GM12878 (cell line): ENCODE results near the gene ATOSA. TPM values are rescaled to one million over a fixed set of nuclear protein-coding genes. Genes with fewer than 3 reads are reported as not detected.
A peak's percentile ranks its signal among the peaks of the same experiment; 100 is the strongest.

Source experiments
- ATAC-seq: fragments of 200-7000 bp; cut with Tn5 transposase; 3 replicates; pipeline ENCODE4 v1.9.1; 2020; ENCODE audit warnings: mild to moderate bottlenecking, moderate library complexity
- BruUV-seq: library from RNA; stranded (reverse); fragments of 400-500 nt; replicated peaks from 2 replicates; lab custom pipeline; 2021; lab: Mats Ljungman, UMichigan
- CTCF ChIA-PET: fragments of 300-600 bp; sonication (Branson Sonifier 250); formaldehyde crosslinking; extraction: SDS; loops from one replicate; lab custom pipeline; 2021; ENCODE audit warnings: inconsistent platforms; lab: Yijun Ruan, JAX
- POLR2A ChIA-PET: fragments of 350-600 bp; formaldehyde crosslinking; extraction: SDS; loops from one replicate; lab custom pipeline; 2021; ENCODE audit warnings: inconsistent platforms; lab: Charles Lee
- RAD21 ChIA-PET: fragments of 300-600 bp; sonication (Branson Sonifier 250); formaldehyde crosslinking; loops from one replicate; lab custom pipeline; 2023; ENCODE audit warnings: antibody characterized with exemption; ENCODE audit not compliant: unreplicated experiment; lab: Charles Lee
- SMC1A ChIA-PET: fragments of 300-600 bp; sonication (Branson Sonifier 250); formaldehyde crosslinking; loops from one replicate; lab custom pipeline; 2023; ENCODE audit not compliant: unreplicated experiment, uncharacterized antibody; lab: Charles Lee
- DNase-seq: peaks from one replicate; pipeline ENCODE4 v3.0.0-alpha.2; 2011; ENCODE audit warnings: low read depth, low spot score
- FAIRE-seq: peaks from 3 replicates; lab custom pipeline; 2011; peaks lifted over from hg19 to GRCh38; lab: Jason Lieb, UNC
- H2AFZ ChIP-seq: 2 replicates; pipeline ENCODE4 v1.6.0; 2011; ENCODE audit warnings: low read depth, low read length, control low read depth; ENCODE audit not compliant: control insufficient read depth
- H3K27ac ChIP-seq: 2 replicates; pipeline ENCODE4 v1.5.1; 2011; ENCODE audit warnings: control low read depth; ENCODE audit not compliant: control insufficient read depth, insufficient read depth
- H3K27me3 ChIP-seq, 2 experiments: replicated peaks in 1 of 2; 2 replicates each; pipeline versions ENCODE4 v1.6.0 to v1.6.1; 2011; ENCODE audit warnings: low read length in 1 of 2; ENCODE audit not compliant: control insufficient read depth in 2 of 2, insufficient read depth in 2 of 2
- H3K36me3 ChIP-seq, 2 experiments: 2 replicates each; pipeline ENCODE4 v1.5.1; 2011; ENCODE audit warnings: low read length in 1 of 2; ENCODE audit not compliant: control insufficient read depth in 2 of 2, insufficient read depth in 2 of 2
- H3K4me1 ChIP-seq: 2 replicates; pipeline ENCODE4 v1.6.1; 2011; ENCODE audit warnings: mild to moderate bottlenecking, low read length, moderate library complexity, mixed read lengths; ENCODE audit not compliant: control insufficient read depth, insufficient read depth
- H3K4me2 ChIP-seq: 2 replicates; pipeline ENCODE4 v1.6.0; 2011; ENCODE audit warnings: control low read depth; ENCODE audit not compliant: control insufficient read depth, insufficient read depth
- H3K4me3 ChIP-seq: fragments of 200-600 bp; sonication (generic); 2 replicates; pipeline ENCODE4 v1.5.1; 2016
- H3K79me2 ChIP-seq: 2 replicates; pipeline ENCODE4 v1.6.0; 2011; ENCODE audit warnings: low read length; ENCODE audit not compliant: control insufficient read depth, insufficient read depth
- H3K9ac ChIP-seq: 2 replicates; pipeline ENCODE4 v1.8.0; 2011; ENCODE audit warnings: low read length, control low read depth, mixed read lengths; ENCODE audit not compliant: control insufficient read depth, insufficient read depth
- H3K9me3 ChIP-seq: replicated peaks from 3 replicates; pipeline ENCODE4 v1.5.1; 2011; ENCODE audit warnings: mild to moderate bottlenecking, low read length; ENCODE audit not compliant: control insufficient read depth, insufficient read depth
- H4K20me1 ChIP-seq: 2 replicates; pipeline ENCODE4 v1.6.0; 2011; ENCODE audit not compliant: control insufficient read depth, insufficient read depth
- GABPA ChIP-seq: IDR thresholded peaks from 2 replicates; pipeline ENCODE4 v1.6.1; 2014; ENCODE audit warnings: antibody characterized with exemption, low read depth, mild to moderate bottlenecking, inconsistent platforms
- HDAC6 ChIP-seq: fragments of 200-600 bp; sonication (generic); IDR thresholded peaks from one replicate; pipeline ENCODE4 v1.8.0; 2017; ENCODE audit warnings: antibody characterized with exemption; ENCODE audit not compliant: unreplicated experiment
- HDGF ChIP-seq: fragments of 450-650 bp; IDR thresholded peaks from 2 replicates; pipeline ENCODE4 v1.6.1; 2016; ENCODE audit warnings: antibody characterized with exemption
- IKZF2 ChIP-seq, 2 experiments: fragments of 450-650 bp; IDR thresholded peaks; 2 replicates each; pipeline ENCODE4 v1.6.1; 2017; ENCODE audit warnings: mild to moderate bottlenecking in 2 of 2, moderate library complexity in 2 of 2
- KAT2A ChIP-seq: conservative IDR thresholded peaks from 2 replicates; pipeline ENCODE4 v1.6.1; 2011; ENCODE audit warnings: low read depth, low read length; ENCODE audit not compliant: control insufficient read depth
- POLR2A ChIP-seq: IDR thresholded peaks from 2 replicates; pipeline ENCODE4 v1.6.1; 2011; ENCODE audit warnings: low read depth, mild to moderate bottlenecking, low read length
- POLR2AphosphoS2 ChIP-seq: IDR thresholded peaks from 2 replicates; pipeline ENCODE4 v1.6.1; 2011; ENCODE audit warnings: low read depth, mild to moderate bottlenecking, low read length, improper control_type of control experiment, moderate library complexity
- POLR2AphosphoS5 ChIP-seq: IDR thresholded peaks from 2 replicates; pipeline ENCODE4 v1.6.1; 2011; ENCODE audit warnings: mild to moderate bottlenecking, low read length, inconsistent platforms
- RAD51 ChIP-seq: fragments of 450-650 bp; IDR thresholded peaks from 2 replicates; pipeline ENCODE4 v1.6.1; 2016; ENCODE audit warnings: moderate library complexity, mild to moderate bottlenecking, inconsistent platforms
- WGBS: methylation state at CpG from one replicate; pipeline ENCODE4 v1.1.6; 2016; ENCODE audit warnings: low lambda C conversion rate; ENCODE audit not compliant: insufficient replicate concordance, insufficient coverage; ENCODE audit errors: missing lambda C conversion rate; 5-methylcytosine and 5-hydroxymethylcytosine counted together
- in situ Hi-C: fragments of 300-500 bp; cut with MboI; formaldehyde crosslinking; loops from 9 replicates; pipeline ENCODE4 v1.14.3; 2018; ENCODE audit warnings: mixed read lengths
- intact Hi-C: fragments of 100-400 bp; cut with micrococcal nuclease; formaldehyde crosslinking; loops from one replicate; pipeline ENCODE4 v1.14.2; 2022; ENCODE audit not compliant: unreplicated experiment
- polyA plus RNA-seq, 11 experiments: library from polyadenylated mRNA; depleted of rRNA in 4 of 11; unstranded in 6 of 11; stranded (reverse) in 5 of 11; fragments of >200 nt; fragmentation: Nextera tagmentation in 4 of 11; fragmentation: Illumina TruSeq in 1 of 11; extraction: Ambion mirVana in 4 of 11; extraction: Trizol in 1 of 11; gene quantifications; 1 replicate in 1 of 11; 2 replicates in 10 of 11; pipeline versions ENCODE4 v1.2.1 to v1.2.3, GENCODE V29; 2011 to 2016; ENCODE audit warnings: inconsistent platforms in 2 of 11, missing spikeins in 2 of 11, low read depth in 1 of 11
- total RNA-seq, 4 experiments: library from RNA; depleted of rRNA in 3 of 4; stranded (reverse); fragments of >200 nt in 3 of 4; fragmentation: Illumina TruSeq in 1 of 4; extraction: Trizol in 1 of 4; gene quantifications; 2 replicates each; pipeline versions ENCODE4 v1.2.1 to v1.2.3, GENCODE V29; 2013 to 2021
- TF ChIP-seq, protein P1 (sequence below): IDR thresholded peaks from 2 replicates; pipeline ENCODE4 v1.6.1; 2011; ENCODE audit warnings: borderline replicate concordance, low read depth, mild to moderate bottlenecking, moderate library complexity, mixed read lengths, low read length; ENCODE audit not compliant: insufficient read depth; ENCODE audit errors: extremely low read length
- TF ChIP-seq, protein P2 (sequence below): fragments of 450-650 bp; IDR thresholded peaks from 2 replicates; pipeline ENCODE4 v1.6.1; 2017; ENCODE audit warnings: antibody characterized with exemption, mild to moderate bottlenecking, moderate library complexity
- TF ChIP-seq, protein P3 (sequence below): fragments of 450-650 bp; conservative IDR thresholded peaks from 2 replicates; pipeline ENCODE4 v1.6.1; 2017; ENCODE audit warnings: mild to moderate bottlenecking, moderate library complexity
- TF ChIP-seq, protein P4 (sequence below): IDR thresholded peaks from 2 replicates; pipeline ENCODE4 v1.6.1; 2011; ENCODE audit warnings: borderline replicate concordance, low read depth, mild to moderate bottlenecking, moderate library complexity, low read length; ENCODE audit not compliant: insufficient read depth, poor library complexity, severe bottlenecking

ATOSA gene
- total and polyA plus RNA-seq, 10 of the 15 experiments (the other 5 are each of a cell fraction or from before 2014, with no cell fraction given), result 6.8 to 24.3 (median 14.6) TPM

DNA sequence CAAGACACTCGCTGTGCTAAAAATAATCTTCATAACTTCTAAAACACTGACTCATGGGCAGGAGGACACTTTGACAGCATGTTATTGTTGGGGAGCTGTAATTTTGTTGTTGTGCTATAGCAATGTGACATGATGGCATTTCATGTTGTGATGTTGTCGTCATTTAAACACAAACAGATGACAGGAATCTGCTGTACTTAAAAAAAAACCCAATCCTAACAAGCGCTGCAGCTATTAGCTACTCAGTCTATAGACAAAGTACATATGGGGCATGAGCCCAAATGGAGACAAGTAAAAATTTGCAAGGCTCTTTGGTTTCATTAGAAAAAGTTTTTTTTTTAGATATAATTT, 828 bp upstream of the ATOSA start (continued):
- TF ChIP-seq, protein P1, sequence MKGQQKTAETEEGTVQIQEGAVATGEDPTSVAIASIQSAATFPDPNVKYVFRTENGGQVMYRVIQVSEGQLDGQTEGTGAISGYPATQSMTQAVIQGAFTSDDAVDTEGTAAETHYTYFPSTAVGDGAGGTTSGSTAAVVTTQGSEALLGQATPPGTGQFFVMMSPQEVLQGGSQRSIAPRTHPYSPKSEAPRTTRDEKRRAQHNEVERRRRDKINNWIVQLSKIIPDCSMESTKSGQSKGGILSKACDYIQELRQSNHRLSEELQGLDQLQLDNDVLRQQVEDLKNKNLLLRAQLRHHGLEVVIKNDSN, result no peak
- TF ChIP-seq HDAC6, result no peak

DNA sequence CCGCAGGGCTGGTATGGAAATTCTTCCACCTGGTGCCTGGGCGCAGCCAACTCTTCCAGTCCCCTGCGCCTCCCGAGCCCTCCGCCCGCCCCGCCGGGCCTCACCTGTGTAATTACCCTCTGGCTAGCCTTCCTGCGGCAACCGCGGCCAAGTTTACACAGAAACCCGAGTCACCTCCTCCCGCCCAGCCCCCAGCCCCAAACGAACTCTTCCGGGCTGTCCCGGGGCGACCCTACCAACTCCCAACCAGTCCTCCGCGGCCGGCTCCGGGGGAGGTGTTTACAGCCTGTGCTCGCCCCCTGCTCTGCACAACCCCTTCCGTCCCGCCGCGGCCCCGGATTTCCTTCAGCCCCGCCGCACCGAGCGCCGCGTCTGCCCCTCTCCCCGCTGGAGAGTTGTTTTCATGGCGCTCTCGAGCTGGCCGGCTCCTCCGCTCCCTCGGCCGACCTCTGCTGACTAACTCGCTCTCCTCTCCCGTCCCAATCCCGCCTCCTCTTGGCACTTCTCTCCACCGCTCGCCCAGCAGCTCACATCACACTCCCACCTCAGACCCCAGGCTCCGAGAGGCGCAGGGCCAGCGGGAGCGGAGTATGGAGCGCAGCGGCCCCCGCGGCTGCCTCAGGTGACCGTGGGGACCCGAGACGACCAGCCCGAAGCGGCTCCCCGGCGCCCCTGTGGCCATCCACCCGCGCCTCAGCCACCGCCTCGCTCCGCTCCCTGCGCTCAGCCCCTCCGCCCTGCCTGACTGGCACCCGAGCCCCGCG, 538 bp downstream of the ATOSA start:
- in situ Hi-C loops (no loop called here), intact Hi-C loops (loop anchor here (2.0 to 10.0 kb wide), 4 partner anchors 54 to 348 kb away; partner anchors contain the start of gene ARPP19)
- Histone ChIP-seq H3K9me3 (no peaks in the 10 kb centered on the region), H4K20me1 (no peaks in the 10 kb centered on the region), H3K36me3 (no peaks in the 10 kb centered on the region; a peak in 1 of 4 replicates), H3K4me1 (peaks cover 42% of the 10 kb centered on the region), H3K9ac (peak overlapping the region; percentile 85), H3K79me2 (peaks cover 25% of the 10 kb centered on the region), H3K27ac (peak overlapping the region; percentile 84), H3K27me3 (no peaks in the 10 kb centered on the region), H3K4me3 (peak overlapping the region; percentile 93), H2AFZ (peak overlapping the region; percentile 82), H3K4me2 (peak overlapping the region; percentile 94)
- POLR2A ChIA-PET, result interaction anchor here (1.5 kb wide), 1 partner anchor 212 kb away, joined by 4 read pairs; no protein-coding TSS in a partner anchor
- no peak for FAIRE-seq
- SMC1A ChIA-PET, result interaction anchor here (0.7 to 1.3 kb wide), 2 partner anchors 212 to 215 kb away, joined by 3 to 4 read pairs; no protein-coding TSS in a partner anchor
- CTCF ChIA-PET, result interaction anchor here (1.0 to 1.4 kb wide), 2 partner anchors 102 to 120 kb away, joined by 4 to 5 read pairs; no protein-coding TSS in a partner anchor
- no TSS peak for BruUV-seq
- WGBS, result 1% methylated on average over 48 of the region's 70 CpGs
- RAD21 ChIA-PET, result interaction anchor here (0.9 to 1.3 kb wide), 3 partner anchors 9 to 422 kb away, joined by 3 read pairs; no protein-coding TSS in a partner anchor
- no peak for DNase-seq
- ATAC-seq, result peak; percentile 65
- TF ChIP-seq GABPA (peak; percentile 47; the same call in 1 of the 2 replicates), POLR2A (peak; percentile 68; the same call in 1 of the 2 replicates), KAT2A (no peak), POLR2AphosphoS5 (0 out of 2 replicates have a peak, but pooled peaks have one; percentile 19), IKZF2 (IDR thresholded peaks at IDR 0.05) (peak in 1 of 2 experiments; percentile 1; a peak in 1 of 4 replicates), HDGF (no peak), RAD51 (no peak), POLR2AphosphoS2 (no peak)
- TF ChIP-seq, protein P2, sequence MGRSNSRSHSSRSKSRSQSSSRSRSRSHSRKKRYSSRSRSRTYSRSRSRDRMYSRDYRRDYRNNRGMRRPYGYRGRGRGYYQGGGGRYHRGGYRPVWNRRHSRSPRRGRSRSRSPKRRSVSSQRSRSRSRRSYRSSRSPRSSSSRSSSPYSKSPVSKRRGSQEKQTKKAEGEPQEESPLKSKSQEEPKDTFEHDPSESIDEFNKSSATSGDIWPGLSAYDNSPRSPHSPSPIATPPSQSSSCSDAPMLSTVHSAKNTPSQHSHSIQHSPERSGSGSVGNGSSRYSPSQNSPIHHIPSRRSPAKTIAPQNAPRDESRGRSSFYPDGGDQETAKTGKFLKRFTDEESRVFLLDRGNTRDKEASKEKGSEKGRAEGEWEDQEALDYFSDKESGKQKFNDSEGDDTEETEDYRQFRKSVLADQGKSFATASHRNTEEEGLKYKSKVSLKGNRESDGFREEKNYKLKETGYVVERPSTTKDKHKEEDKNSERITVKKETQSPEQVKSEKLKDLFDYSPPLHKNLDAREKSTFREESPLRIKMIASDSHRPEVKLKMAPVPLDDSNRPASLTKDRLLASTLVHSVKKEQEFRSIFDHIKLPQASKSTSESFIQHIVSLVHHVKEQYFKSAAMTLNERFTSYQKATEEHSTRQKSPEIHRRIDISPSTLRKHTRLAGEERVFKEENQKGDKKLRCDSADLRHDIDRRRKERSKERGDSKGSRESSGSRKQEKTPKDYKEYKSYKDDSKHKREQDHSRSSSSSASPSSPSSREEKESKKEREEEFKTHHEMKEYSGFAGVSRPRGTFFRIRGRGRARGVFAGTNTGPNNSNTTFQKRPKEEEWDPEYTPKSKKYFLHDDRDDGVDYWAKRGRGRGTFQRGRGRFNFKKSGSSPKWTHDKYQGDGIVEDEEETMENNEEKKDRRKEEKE, result no peak
- TF ChIP-seq, protein P3, sequence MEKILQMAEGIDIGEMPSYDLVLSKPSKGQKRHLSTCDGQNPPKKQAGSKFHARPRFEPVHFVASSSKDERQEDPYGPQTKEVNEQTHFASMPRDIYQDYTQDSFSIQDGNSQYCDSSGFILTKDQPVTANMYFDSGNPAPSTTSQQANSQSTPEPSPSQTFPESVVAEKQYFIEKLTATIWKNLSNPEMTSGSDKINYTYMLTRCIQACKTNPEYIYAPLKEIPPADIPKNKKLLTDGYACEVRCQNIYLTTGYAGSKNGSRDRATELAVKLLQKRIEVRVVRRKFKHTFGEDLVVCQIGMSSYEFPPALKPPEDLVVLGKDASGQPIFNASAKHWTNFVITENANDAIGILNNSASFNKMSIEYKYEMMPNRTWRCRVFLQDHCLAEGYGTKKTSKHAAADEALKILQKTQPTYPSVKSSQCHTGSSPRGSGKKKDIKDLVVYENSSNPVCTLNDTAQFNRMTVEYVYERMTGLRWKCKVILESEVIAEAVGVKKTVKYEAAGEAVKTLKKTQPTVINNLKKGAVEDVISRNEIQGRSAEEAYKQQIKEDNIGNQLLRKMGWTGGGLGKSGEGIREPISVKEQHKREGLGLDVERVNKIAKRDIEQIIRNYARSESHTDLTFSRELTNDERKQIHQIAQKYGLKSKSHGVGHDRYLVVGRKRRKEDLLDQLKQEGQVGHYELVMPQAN, result no peak
- TF ChIP-seq, protein P4, sequence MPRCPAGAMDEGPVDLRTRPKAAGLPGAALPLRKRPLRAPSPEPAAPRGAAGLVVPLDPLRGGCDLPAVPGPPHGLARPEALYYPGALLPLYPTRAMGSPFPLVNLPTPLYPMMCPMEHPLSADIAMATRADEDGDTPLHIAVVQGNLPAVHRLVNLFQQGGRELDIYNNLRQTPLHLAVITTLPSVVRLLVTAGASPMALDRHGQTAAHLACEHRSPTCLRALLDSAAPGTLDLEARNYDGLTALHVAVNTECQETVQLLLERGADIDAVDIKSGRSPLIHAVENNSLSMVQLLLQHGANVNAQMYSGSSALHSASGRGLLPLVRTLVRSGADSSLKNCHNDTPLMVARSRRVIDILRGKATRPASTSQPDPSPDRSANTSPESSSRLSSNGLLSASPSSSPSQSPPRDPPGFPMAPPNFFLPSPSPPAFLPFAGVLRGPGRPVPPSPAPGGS, result no peak
